Renal cortex interstitium (tissue), 15 donors: ENCODE results near the gene RAB39A. TPM values are rescaled to one million over a fixed set of nuclear protein-coding genes. Genes with fewer than 3 reads are reported as not detected.
"Not testable (repeated sequence)": the region's sequence is repeated elsewhere in the genome, so short reads cannot be mapped to it uniquely, and the experiment has no call there.

Experiments used
- DNase-seq, 11 donors: peaks; one replicate each; pipeline ENCODE4 v3.0.0-alpha.2; 2013; ENCODE audit warnings: low read depth in 9 of 11, low spot score in 4 of 11; ENCODE audit errors: extremely low read depth in 1 of 11
- long read RNA-seq, 16 experiments: transcript quantifications; one replicate each; lab custom pipeline, GENCODE V29; 2026
- polyA plus RNA-seq, 3 donors: library from polyadenylated mRNA; unstranded; fragments of 120-200 nt; gene quantifications; one replicate each; pipeline ENCODE4 v1.2.1, GENCODE V29; 2013; ENCODE audit not compliant: insufficient read length in 3 of 3

RAB39A gene, protein sequence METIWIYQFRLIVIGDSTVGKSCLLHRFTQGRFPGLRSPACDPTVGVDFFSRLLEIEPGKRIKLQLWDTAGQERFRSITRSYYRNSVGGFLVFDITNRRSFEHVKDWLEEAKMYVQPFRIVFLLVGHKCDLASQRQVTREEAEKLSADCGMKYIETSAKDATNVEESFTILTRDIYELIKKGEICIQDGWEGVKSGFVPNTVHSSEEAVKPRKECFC
- 1 to 10 TPM in 1 of 3 donors, under 1 TPM in 2; 0.56 to 1.0 (median 0.82) TPM for polyA plus RNA-seq
- long read RNA-seq, donor 1 = 0 reads
- long read RNA-seq, donor 2, partial matches to known transcripts = 0 of 1 reads
- long read RNA-seq, donor 2, other reads (novel, unspliced or antisense) = 0 of 1 reads
- long read RNA-seq, donor 3 = 0 reads
- long read RNA-seq, donor 4 = 0 reads
- long read RNA-seq, donor 5 = 0 reads
- long read RNA-seq, donor 6 = 0 reads
- long read RNA-seq, donor 7 = 0 reads
- long read RNA-seq, donor 8, partial matches to known transcripts = 0 of 1 reads
- long read RNA-seq, donor 8, other reads (novel, unspliced or antisense) = 0 of 1 reads
- long read RNA-seq, donor 9 = 0 reads
- long read RNA-seq, donor 10 = 0 reads
- long read RNA-seq, donor 11 = 0 reads
- long read RNA-seq, donor 12 = 0 reads
- long read RNA-seq, donor 13 = 0 reads
- long read RNA-seq, donor 14 = 0 reads
- long read RNA-seq, donor 15 = 0 reads
- long read RNA-seq, donor 16, partial matches to known transcripts = 0 of 3 reads
- long read RNA-seq, donor 16, other reads (novel, unspliced or antisense) = 0 of 3 reads

DNA sequence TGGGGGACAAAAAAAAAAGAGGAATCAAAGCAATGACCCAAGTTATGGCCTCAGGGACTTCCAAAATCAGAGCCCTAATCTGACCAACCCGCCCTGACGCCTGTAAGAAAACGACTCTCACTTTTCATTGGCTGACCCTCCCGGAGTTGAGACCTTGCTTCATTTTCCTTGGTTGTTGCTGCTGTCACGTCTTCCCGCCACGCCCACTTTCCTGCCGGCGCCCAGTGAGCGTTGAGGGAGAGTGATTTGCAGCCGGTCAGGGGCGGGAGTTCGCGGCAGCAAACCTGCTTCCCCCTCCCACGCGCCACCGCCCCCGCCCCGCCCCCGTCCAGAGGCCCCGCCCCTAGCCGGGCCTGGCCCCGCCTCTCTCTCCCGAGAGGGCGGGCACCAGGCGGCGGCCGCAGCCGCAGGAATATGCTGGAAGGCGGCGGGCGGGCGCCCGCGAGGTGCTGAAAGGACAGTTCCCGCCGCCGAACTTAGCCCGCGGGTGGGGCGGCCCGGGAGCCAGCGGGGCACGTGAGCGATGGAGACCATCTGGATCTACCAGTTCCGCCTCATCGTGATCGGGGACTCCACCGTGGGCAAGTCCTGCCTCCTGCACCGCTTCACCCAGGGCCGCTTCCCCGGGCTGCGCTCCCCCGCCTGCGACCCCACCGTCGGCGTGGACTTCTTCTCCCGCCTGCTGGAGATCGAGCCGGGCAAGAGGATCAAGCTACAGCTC, at the start of gene RAB39A:
Gene RAB39A, plus strand, starts transcription at position 403 of the 721 bp plus-strand sequence. Its CDS starts 121 bp downstream, at position 524.
- peak; percentile 65 to 82 (median 72) for DNase-seq

DNA sequence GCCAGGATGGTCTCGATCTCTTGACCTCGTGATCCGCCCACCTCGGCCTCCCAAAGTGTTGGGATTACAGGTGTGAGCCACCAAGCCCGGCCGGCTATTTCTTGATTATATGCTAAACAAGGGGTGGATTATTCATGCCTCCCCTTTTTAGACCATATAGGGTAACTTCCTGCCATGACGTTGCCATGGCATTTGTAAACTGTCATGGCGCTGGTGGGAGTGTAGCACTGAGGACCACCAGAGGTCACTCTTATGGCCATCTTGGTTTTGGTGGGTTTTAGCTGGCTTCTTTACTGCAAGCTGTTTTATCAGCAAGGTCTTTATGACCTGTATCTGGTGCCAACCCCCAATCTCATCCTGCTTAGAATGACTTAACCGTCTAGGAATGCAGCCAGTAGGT, 46.8 kb upstream of the RAB39A start:
- not testable (repeated sequence) for DNase-seq

DNA sequence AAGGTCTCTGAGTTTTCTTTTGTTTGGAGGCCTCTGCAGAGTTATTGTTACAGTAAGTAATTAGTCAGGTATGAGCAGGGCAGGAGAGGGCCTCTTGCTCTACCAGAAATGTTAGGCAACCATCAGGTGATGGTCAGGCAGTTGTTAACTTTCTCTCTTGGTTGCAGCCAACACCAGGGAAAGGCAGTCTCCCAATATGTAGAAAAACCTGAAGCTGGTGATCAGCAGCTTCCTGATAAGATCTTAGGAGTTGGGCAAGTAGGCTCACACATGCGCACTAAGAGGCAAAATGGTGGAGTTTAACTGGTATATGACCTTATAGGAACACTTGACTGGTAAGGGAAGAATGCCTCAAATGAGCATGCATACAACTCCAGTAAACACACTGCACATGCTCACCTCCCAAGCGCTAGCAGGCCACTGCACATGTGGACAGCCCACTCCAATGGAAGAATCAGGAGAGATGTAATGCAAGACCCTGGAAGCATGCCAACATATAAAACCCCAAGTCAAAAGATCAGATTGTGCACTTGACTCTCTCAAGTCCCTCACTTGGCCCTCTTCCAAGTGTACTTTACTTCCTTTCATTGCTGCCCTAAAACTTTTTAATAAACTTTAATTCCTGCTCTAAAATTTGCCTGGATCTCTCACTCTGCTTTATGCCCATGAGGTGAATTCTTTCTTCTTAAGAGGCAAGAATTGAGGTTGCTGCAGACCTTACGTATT, 46.0 kb upstream of the RAB39A start:
- no peak for DNase-seq

GRCh38 chr11:107898270-107898669, 30.0 kb upstream of the RAB39A start:
- DNase-seq = peak in 2 of 11 donors; percentile 2 to 5

DNA sequence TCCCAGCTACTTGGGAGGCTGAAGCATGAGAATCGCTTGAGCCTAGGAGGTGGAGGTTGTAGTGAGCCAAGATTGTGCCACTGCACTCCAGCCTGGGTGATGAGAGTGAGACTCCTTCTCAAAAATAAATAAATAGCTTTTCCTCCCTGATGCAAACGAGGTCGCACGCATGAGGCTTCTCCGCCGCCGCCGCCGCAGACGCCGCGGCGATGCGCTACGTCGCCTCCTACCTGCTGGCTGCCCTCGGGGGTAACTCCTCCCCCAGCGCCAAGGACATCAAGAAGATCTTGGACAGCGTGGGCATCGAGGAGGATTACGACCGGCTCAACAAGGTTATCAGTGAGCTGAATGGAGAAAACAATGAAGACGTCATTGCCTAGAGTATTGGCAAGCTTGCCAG, 20.0 kb upstream of the RAB39A start:
- DNase-seq = no peak

- not testable (repeated sequence) for DNase-seq
These were observed 15.8 kb upstream of the RAB39A start for GRCh38 chr11:107912415-107912814.

DNA sequence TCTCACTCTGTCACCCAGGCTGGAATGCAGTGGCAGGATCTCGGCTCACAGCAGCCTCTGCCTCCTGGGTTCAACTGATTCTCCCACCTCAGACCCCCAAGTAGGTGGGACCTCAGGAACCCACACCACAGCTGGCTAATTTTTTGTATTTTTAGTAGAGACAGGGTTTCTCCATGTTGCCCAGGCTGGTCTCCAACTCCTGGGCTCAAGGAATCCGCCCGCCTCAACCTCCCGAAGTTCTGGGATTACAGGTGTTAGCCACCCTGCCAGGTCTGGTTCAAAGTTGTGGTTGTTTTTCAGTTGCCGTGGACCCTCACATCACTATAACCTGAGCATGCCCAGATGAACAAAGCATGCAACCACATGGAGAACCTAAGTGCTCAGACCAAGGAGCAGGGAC, 13.0 kb upstream of the RAB39A start:
- DNase-seq = no peak

DNA sequence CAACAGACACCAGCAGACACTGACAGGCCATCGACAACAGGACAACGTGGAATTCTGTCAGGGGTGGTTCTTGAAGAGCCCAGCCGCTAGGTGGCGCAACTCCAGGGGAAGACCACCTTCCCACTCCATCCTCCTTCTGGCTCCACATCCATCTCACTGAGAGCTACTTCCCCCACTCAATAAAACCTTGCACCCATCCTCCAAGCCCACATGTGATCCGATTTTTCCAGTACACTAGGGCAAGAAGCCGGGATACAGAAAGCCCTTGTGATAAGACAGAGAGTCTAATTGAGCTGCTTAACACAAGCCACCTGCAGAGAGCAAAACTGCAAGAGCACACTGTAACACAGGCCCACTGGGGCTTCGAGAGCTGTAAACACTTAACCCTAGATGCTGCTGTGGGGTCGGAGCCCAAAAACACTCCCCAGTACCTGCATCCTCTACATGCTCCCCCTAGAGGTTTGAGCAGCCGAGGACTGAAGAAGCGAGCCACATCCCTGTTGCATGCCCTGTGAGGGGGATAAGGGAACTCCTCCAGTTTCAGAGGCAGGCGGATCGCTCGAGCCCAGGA, 11.5 kb upstream of the RAB39A start:
- no peak for DNase-seq

- no peak for DNase-seq
These were observed 6.3 kb upstream of the RAB39A start for GRCh38 chr11:107921997-107922396.

DNA sequence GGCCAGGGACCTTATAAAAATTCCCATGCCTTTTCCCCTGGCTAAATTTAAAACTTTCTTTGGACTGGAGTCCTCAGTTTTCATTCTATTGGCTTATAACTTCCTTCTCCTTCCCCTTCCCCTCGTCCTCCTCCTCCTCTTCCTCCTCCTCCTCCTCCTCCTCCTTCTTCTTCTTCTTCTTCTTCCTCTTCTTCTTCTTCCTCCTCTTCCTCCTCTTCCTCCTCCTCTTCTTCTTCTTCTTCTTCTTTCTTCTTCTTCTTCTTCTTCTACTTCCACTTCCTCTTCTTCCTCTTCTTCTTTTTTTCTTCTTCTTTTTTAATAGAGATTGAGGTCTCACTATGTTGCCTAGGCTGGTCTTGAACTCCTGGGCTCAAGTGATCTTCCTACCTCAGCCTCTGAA, 4.7 kb upstream of the RAB39A start:
- DNase-seq = not testable (repeated sequence)

- no peak for DNase-seq
These were observed 3.9 kb upstream of the RAB39A start for GRCh38 chr11:107924306-107924705.

DNA sequence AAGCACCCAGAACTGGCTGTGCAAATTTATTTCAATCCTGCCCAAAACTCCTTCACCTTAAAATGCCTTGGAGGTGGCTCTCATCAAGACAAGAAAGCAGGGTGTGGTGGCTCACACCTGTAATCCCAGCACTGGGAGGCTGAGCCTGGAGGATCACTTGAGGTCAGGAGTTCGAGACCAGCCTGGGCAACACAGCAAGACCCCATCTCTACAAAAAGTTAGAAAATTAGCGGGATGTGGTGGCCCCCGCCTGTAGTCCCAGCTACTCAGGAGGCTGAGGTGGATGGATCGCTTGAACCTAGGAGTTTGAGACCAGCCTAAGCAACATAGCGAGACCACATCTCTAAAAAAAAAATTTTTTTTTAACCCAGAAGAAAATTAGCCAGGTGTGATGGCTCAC, 689 bp upstream of the RAB39A start:
- no peak for DNase-seq

DNA sequence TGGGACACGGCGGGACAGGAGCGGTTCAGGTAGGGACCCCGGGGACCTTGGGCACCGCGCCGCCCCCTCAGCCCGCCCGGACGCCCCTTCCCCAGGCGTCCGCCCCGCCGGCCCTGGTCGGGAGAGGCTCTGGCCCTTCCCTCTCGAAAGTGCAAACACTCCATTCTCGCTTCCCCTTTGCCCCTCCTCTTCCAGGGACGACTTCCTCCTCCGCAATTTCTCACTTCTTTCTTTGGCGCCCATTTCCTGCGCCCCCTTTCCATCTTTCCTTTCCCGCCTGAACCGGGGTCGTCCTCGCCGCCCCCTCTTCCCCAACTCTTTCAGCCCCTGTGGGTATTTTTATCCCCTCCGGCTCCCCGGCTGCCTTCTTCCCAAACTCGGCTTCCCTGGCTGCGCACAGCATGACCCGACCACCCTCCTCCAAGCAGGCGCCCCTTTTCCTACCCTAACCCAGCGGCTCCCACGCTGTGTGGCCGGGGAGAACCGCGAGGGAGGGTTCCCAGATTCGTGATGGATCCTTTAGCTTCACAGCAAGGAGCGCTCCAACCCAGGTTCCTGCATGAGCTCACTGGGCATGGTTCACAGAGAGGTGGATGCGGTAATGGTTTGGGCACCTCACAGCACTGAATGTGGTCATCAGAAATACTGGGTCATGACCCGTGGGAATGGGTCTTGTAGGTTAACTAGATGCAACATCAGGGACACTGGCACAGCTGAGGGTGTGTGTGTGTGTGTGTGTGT, 689 bp downstream of the RAB39A start:
- peak in 2 of 11 donors; percentile 4 to 6 for DNase-seq

- DNase-seq = no peak
These were observed 1.5 kb downstream of the RAB39A start for GRCh38 chr11:107929611-107930200.

DNA sequence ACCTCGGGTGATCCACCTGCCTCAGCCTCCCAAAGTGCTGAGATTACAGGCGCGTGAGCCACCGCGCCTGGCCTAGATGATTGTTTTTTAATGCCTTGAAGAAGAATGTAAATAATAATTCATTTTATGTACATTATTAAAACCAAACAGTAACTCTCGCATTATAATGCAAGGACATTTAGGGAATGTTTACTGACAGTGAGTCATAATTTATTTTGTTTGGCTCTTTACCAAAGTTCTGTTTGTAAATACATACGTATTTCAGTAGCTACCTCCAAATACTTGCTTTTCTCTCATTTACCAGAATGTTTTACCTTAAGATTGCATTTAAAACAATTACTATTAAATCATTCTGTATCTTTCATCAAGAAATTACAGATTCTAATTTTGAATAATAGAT, 3.0 kb downstream of the RAB39A start:
- no peak for DNase-seq

DNA sequence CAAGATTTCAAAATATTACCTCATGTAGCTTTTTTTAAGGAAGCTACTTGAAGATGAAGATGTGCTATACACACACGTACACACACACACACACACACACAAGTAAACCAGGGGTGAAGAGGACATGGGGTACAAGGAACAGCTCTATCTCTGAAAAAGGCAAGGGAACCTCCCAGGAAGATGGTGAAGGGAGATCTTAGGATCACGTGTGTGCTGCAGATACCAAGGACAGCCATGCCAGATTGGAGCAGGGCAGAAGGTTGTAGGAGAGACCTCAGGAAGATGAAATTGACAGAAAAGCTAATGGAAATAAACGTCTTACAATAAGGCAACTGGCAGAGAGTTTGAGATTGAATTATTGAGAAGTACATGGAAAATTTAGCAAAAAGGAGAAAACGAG, 19.7 kb downstream of the RAB39A start:
- DNase-seq = no peak

GRCh38 chr11:107948328-107948727, 20.1 kb downstream of the RAB39A start:
- DNase-seq = not testable (repeated sequence)

DNA sequence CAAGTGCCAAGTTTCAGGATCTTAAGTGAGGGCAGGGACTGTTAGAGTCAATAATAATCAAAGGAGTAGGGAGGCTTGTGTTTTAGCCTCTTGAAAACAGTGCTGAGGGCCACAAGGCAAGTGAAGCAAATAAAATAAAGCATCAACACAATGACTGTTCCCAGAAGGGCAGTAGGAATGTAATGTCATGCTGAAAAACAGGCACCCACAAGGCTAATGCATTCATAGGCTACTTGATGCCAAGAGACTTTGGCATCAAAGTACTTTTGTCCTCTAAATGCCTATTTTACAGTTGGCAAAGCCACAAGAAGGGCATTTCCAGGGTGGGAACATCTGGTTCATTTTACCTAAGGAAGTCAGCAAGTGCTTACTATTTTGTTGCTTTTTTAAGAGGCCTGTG, 22.9 kb downstream of the RAB39A start:
- DNase-seq = no peak
